Suppressor macrophage treated with lipopolysaccharide for 1 hour (primary cell): ENCODE results near the gene TPD52L2.

Source experiments
- DNase-seq, 3 donors: peaks; one replicate each; pipeline ENCODE4 v3.0.0-alpha.2; 2020 to 2022

TPD52L2 gene

DNA sequence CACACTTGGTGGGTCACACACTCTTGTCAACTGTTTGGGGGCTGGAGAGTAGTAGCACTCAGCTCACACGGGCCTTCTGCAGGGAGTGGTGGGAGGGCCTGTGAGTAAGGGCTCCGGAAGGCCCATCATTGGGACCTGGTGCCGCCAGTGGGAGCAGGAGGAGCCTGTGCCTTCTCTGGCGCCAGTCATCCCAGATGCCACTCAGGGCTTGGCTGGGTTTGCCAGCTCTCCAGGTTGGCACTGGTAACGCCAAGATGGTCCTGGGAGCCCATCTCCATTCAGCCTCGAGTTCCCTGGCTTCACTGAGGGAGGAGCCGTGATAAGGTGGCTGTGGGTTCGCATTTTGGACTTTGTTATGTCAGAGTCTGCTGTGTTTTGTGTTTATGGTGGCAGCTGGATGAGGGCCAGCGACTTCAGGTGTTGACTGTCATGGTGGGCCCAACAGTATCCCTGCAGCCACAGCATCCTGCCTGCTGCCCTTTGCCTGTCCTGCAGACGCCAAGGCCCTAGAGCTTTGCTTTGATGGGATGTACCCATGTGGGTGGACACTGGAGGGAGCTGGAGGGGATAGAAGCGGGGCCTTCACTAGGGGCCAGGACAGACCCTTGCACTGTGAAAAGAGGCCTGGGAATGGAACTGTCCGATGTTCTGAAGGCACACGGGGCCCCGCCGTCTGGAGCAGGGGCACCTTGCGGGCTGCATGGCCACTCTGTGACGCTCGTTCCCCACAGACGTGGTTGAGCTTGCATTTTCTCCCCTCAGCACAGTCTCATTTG lies 16.6 kb downstream of the TPD52L2 start:
- DNase-seq: no peak

DNA sequence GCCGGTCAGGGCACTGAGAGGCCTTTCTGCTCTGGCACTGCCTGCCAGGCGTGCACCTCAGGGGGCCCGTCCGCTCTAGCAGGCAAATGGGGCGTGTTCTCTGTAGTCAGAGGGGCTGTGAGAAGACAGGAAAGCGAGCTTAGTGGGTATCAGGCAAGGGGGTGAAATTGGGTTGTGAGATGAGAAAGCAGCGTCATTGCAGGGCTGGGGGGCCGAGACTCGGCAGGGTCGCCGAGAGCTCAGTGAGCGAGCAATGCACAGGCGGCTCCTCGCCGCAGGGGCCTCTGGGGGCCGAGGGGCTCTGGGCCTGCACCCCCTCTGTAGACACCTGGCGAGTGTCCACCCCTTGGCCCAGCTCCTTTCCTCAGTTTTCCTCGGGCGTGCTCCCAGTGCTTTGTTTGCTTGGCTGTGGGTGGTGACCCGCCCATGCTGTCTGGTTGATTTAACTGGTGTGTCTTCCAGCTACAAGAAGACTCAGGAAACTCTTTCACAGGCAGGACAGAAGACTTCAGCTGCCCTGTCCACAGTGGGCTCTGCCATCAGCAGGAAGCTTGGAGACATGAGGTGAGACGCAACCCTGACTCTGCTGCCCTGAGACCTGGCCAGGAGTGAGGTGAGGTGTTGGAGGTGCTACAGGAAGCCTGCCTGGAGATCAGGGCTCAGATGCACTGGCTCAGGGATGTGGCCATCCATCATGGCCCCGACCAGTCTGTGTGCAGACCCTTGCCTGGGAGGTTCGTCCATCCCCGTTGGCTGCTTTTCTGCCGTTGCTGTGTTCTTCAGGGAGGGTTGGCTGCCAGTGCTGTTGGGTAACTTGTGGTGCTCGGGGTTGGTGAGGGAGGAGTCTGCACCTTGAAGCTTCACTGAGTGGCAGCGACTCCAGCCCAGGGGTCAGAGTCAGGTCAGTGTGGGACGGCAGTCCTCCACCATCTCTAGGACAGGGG lies 17.5 kb downstream of the TPD52L2 start:
- DNase-seq: no peak

DNA sequence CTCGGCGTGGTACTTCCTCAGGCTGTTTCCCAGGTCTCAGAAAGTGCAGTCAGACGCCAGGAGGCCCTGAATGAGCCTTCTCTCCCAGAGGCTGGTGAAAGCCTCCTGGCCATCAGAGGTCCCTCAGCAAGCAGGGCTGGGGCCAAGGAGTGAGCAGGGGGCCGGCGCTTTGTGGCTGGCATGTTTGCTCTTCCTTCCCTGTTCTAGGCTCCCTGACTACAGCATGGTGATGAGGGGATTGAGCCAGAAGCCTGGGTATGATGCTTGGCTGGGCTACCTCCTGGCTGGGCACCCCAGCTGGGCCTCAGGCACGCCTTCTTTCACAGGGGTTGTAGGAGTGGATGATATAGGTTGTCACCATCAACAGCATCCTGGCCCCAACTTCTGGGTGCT lies 18.1 kb downstream of the TPD52L2 start:
- no peak for DNase-seq

DNA sequence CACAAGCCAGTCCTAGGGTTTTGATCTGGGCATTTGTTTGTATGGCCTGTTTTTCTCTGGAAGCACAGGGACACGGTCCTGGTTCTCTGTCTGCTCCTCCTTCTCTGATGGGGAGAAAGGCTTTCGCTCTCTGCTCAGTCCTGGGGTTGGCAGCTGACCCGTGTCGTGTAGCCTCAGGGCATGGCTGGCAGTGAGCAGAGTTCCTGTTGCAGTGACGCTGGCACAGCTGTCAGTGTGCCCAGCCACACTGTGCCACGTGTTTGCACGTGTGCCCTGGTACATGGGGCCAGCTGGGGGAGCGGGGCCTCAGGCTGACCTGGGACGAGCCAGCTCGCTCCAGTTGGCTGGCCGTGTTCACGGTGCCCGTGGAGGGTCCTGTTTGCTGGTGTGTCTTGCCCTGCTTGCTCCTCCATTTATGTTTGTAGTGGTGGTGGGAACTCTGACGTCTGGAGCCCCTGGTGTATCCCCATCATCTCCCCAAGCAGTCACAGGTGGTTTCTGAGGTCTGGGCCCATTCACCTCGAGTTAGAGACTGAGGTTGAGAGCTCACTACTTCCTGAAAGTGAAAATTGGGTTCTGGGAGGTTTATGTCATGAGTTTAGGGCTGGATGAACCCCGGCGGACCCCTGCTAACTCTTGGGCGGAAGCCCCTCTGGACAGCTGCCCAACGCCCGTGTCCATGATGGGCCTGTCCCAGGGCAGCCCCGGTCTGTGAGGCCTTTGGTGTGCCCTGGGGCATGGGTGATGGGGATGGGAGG lies 19.6 kb downstream of the TPD52L2 start:
- DNase-seq: no peak

DNA sequence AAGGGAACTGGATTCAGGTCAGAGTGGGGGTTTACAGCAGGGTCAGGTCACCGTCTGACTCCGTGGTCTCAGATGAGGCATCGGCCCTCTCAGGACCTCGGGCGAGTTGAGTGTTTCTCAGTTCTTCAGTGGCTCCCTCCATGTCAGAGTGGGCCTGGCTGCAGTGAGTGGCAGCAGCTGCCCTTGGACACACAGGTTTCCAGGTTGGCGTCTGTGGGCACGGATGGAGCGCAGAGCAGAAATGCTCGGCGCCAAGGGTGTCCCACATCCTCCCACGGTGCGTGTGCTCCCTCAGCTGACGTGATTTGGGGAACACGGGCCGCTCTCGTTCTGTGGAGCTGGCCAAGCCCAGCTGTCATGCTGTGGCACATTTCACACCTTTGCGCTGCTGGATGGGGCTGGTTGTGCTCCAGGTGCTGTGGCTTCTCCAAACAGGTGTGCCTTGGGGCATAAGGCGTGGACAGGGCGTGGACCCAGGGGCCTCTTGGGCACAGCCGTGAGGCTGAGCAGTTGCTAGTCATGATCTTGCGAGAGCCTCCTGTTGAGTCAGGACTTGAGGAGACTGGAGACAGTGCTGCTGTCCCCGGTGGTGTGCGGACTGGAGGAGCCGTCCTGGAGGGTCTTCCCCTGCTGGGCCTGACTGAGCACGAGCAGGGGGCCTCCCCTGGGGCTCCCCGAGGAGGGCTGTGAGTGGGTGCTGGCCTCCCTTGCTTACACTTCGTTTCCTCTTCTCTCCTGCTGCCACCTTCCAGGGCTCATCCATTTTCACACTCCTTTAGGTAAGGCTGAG lies 20.4 kb downstream of the TPD52L2 start:
- DNase-seq: no peak

DNA sequence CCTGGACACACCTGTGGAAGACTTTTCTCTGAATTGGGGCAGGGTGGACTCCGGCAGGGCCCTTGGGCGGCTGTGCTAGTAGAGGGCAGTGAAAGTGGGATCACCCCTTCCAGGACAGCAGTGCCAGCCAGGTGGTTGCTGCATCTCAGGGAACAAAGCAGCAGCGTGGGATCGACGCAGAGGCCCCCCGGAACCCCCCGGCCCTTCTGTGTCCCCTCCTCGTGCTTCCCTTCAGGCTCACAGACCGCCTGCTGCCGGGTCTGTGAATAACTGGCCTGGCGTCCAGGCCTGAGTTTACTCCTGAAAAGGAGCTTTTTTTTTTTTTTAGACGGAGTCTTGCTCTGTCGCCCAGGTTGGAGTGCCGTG lies 21.0 kb downstream of the TPD52L2 start:
- DNase-seq: no peak

DNA sequence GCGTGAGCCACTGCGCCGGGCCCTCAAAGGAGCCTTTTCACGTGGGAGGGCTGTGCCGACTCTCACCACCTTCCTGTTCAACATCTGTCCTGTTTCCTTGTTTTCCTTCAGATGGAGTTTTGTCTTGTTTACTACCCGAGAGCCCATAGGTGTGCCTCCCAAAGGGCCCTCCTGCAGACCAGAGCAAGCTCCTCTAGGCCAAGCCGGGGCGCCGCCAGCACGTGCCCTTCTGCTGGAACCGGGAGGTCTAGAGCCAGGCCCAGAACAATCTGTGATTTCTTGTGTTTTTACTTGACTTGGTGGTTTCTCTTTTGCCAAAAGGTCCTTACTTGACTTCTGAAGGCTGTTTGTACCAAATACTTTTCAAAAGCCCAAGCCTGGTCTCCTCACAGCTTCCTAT lies 21.9 kb downstream of the TPD52L2 start:
- no peak for DNase-seq

- DNase-seq: peak; percentile 87 to 95 (median 87)
These were observed 24.5 kb downstream of the TPD52L2 start for GRCh38 chr20:63889241-63890200.

GRCh38 chr20:63890201-63890576 lies 25.1 kb downstream of the TPD52L2 start:
- peak in 2 of 3 donors; percentile 36 to 45 for DNase-seq

- DNase-seq: no peak
These were observed 25.5 kb downstream of the TPD52L2 start for GRCh38 chr20:63890616-63891015.

- DNase-seq: no peak
These were observed 26.3 kb downstream of the TPD52L2 start for GRCh38 chr20:63891061-63892002.

DNA sequence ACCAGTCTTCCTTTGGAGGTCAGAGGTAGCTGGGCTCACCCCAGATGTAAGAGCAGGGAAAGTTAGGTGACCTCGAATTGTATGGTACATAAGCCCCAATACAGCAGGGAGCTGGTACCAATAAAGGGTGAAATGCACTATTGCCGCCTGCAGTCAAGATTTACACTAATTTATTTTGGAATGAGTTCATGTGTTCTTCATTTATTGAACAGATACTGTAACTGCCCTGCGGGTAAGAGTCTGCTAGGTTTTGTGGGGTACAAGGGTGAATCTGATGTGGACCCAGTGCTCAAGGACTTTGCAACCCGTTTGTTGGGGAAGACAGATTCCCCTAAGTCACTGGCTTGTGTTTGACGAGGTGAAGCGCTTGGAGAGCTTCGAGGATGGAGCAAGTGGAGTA lies 27.3 kb downstream of the TPD52L2 start:
- no peak for DNase-seq

- no peak for DNase-seq
These were observed 28.9 kb downstream of the TPD52L2 start for GRCh38 chr20:63893999-63894357.

DNA sequence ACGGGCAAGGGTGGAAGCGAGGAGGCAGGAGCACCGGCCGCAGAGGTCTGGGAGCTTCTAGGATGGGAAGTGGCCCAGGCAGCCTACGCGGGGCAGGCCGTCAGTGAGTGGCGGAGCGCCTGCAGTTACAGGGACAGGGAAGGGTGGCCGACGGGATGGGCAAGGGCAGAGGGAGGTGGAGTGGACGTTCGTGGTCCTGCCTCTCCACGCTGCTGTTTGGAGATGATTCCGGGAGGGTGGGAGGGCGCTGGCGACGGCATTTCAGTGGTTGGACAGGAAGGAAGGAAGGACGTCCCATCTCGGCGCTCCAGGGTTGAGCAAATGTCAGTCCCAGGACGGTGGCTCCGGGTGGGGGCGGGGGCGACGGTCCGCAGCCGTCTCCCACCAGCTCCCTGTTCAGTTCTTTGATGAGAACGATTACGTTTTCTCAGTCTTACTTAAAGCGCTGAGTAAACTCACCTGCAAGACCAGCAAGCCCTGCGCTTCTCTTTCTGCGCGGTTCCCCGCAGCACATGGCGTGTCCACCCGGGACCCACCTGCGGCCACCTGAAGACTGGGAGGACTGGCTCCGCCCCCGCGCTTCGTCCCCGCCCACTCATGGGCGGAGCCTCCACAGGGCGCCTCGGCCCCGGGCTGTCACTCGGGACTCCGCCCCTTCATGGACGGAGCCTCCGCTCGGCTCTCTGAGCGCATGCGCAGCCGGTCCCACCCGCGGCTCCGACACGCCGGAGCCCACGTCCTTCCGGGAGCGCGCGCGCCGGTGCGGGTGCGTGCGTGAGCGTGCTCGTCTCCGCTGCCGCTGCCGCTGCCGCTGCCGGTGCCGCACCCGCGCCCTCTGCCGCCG lies 29.5 kb downstream of the TPD52L2 start, which contains the start of gene DNAJC5:
Gene DNAJC5, plus strand, starts transcription at position 769 of the 844 bp plus-strand sequence. CDS start 33,220 bp downstream, outside the sequence.
- DNase-seq: peak; percentile 96 to 99 (median 98)

GRCh38 chr20:63895202-63895951 lies 30.3 kb downstream of the TPD52L2 start:
- no peak for DNase-seq

- DNase-seq: peak in 2 of 3 donors; percentile 47 to 71
These were observed 30.8 kb downstream of the TPD52L2 start for GRCh38 chr20:63895952-63896263.

DNA sequence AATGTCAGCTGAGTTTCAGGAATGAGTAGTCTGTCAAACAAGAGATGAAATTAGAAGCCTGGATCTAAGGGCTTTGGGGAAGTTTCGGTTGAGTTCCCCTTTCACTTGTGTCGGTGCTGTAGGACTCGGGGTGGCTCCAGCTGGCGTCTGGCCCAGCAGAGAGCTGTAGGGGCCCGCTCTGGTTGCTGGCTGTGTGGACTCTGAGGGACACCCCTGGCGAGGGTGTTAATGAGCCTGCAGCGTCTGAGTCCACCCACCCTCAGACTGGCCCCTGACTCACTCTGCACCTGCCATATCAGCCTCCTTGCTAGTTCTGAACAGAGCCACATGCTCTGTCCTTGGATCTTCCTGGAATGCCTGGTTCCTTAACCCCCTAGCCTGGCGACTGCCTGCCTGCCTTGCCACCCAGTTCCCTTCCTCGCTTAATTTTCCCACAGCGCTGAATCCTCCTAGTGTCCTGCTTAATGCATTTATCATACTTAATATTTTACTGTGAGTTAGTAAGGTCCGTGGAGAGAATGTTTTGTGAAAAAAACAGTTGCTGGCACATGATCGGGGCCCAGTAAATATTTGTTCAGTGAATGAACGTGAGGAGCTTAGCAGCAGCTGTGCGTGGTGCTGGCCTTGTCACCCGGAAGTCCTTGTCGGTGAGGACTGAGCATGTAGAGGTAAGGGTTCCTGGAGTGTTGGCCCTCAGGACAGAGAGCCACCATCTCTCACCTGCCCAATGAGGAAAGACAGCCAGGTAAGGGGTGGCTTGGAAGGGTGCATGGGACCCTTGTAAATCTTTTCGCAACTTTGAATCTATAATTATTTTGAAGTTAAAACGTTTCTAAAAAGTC lies 31.4 kb downstream of the TPD52L2 start:
- peak; percentile 85 to 92 (median 86) for DNase-seq
